ENCODE measurements around the gene EIF4E.

The EIF4E gene, protein sequence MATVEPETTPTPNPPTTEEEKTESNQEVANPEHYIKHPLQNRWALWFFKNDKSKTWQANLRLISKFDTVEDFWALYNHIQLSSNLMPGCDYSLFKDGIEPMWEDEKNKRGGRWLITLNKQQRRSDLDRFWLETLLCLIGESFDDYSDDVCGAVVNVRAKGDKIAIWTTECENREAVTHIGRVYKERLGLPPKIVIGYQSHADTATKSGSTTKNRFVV

DNA sequence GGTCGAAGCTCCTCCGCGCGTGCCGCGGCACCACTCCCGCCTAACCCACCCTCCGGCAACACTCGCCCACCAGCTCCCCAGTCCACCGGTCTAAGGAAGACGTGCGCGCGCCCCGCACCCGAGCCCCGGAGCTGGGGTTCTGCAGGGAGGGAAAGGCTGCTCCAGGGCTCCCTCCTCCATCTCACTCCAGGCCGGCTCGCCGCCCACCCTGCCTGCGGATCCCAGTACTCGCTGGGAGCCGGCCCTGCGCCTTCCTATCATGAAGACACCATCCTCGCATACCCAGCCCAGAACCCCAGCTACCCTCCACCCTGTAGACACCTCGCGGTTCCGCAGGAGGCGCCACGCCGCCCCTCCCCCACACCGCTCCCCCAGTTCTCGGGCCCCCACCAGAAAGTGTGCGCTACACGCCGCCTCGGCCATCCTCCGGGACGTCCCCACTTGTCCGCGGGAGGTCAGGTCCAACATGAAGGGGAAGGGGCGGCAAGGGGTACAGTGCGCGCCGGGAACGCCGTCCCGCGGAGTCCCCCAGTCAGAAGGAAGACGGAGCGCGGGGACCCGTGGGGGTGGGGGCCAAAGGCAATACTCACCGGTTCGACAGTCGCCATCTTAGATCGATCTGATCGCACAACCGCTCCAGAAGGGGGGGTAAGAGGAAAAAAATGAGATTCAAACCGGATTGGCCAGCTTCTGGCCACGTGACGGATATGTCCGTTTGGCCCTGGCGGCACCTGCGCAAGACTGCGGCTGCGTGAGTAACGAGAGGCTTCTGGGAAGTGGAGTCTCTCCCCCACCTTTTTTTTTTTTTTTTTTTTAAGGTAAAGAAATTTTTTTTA, at the start of gene EIF4E:
TSS of gene EIF4E (minus strand) at position 629 of the 836 bp plus-strand sequence. CDS start at position 608, 21 bp downstream.
- TF ChIP-seq, protein P1, sequence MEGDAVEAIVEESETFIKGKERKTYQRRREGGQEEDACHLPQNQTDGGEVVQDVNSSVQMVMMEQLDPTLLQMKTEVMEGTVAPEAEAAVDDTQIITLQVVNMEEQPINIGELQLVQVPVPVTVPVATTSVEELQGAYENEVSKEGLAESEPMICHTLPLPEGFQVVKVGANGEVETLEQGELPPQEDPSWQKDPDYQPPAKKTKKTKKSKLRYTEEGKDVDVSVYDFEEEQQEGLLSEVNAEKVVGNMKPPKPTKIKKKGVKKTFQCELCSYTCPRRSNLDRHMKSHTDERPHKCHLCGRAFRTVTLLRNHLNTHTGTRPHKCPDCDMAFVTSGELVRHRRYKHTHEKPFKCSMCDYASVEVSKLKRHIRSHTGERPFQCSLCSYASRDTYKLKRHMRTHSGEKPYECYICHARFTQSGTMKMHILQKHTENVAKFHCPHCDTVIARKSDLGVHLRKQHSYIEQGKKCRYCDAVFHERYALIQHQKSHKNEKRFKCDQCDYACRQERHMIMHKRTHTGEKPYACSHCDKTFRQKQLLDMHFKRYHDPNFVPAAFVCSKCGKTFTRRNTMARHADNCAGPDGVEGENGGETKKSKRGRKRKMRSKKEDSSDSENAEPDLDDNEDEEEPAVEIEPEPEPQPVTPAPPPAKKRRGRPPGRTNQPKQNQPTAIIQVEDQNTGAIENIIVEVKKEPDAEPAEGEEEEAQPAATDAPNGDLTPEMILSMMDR (IDR thresholded peaks at IDR 0.05; ENCODE audit: low read depth, low read length): no peak
- H3K4me3 ChIP-seq (ENCODE audit: low read depth, low read length): peak within 1 kb of the TSS; percentile 94

DNA sequence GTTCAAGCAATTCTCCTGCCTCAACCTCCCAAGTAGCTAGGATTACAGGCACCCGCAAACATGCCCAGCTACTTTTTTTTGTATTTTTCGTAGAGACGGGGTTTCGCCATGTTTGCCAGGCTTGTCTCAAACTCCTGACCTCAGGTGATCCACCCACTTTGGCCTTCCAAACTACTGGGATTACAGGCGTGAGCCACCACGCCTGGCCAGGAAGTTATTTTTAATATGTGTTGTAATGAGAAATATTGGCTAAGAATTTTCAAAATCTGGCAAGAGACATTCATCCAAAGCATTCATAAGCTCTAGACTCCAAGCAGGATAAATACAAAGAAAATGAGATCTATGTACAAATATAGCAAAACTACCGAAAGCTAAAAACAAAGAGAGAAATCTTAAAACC, 48.6 kb upstream of the EIF4E start:
- H3K4me3 ChIP-seq (ENCODE audit: low read depth, low read length): no peak overlapping the region
- TF ChIP-seq, protein P1 (IDR thresholded peaks at IDR 0.05; ENCODE audit: low read depth, low read length): no peak

DNA sequence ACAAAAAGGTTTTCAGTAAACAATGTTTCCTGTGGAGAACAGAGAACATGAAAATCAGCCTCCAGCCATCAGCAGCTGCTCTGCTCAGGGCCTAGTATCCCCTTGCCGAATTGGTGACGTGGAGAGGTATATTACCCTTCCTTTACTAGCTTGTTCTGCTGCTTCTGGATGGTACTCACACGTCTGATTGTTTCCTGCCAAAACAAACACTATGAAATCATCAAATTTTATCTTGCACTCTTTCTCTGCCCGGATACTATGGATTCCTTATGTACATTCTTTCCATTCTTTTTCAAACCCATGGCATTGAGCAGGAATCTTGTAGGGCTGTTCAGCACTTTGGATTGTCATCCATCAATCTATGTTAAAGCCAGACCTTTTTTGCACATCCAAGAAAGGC, 47.8 kb upstream of the EIF4E start:
- no peak overlapping the region for H3K4me3 ChIP-seq (ENCODE audit: low read depth, low read length)
- TF ChIP-seq, protein P1 (IDR thresholded peaks at IDR 0.05; ENCODE audit: low read depth, low read length): no peak

DNA sequence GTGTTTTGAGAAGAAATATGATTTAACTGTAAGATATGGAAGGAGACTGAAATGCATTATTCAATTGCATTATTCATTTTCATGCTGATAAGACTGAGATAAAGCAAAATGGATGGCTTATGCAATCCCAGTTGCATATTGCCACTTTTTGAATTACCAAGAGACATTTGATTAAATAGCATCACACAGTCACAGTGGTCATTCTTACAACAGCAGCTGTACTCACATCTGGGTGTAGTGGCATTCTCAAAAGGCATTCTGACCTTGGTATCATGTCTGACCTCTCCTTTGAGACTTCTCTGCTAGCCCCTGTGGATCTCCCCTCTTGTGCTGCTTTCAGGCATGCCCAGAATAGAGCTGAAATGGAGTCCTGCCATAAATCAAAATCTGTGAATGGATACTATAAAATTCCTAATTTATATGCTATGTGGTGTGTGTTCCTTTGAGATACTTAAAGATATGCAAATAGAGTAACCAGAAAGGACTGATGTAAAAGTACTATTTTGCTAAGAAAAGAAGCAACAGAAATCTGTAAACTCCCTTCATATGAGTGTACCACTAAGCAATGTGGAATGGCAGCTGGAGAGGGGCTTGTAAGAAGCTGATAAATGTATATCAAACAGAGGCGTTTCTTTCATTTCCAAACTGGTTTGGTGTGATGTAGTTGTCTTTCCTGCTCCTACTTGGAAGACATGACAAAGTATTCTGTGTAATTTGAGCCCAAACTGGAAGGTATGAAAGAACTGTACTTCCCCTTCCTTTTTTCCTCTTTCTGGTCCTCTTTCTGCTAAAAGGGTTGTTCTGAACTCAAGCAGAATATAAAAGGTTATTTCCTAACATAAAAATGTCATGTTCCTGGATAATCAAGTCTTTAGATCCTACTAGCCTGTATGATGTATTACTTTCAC, 41.2 kb upstream of the EIF4E start:
- H3K4me3 ChIP-seq (ENCODE audit: low read depth, low read length): no peak overlapping the region
- TF ChIP-seq, protein P1 (IDR thresholded peaks at IDR 0.05; ENCODE audit: low read depth, low read length): no peak

DNA sequence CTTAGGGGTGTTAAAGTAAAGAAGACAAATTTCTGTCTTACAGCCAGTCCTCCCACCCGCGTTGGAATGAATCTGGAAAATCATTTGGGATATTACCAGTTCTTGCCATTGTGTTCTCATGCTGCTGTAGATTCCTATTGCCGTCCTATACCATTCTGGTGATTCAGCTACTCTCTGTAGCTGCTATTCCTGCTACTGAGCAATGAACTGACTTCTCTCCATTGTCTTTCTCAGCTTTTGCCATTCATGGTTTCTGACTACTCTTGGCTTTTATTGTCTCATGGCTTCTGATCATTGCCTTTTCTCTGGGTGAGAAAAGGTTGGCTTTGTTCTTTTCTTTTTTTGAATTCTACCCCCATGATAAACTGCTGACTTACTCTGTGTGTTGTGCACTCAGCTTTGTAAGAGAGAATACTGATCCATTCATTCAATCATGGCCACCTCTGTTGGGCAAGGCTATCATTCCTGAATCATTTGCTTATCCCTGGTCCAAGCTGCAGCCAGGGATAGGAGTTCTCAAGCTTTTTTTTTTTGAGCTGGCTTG, 38.9 kb upstream of the EIF4E start:
- no peak overlapping the region for H3K4me3 ChIP-seq (ENCODE audit: low read depth, low read length)
- TF ChIP-seq, protein P1 (IDR thresholded peaks at IDR 0.05; ENCODE audit: low read depth, low read length): no peak

DNA sequence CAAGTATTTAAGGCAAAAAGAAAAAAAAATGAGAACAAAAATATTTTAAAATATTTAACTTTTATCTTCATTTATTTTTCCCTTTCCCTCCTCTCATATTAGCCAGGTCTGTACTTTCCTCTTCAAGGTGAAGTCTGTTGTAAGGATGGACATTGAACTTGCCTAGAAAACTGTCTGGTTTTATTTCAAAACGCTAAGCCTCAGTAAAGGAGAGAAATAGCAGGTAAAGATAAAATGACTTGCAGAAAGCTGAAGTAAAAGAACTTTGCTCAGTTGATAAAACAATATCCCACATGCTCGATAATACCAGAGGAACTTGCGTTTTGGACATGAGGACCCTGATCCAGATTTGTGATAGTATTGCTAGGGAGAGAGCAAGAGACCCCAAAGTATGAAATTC, 38.0 kb upstream of the EIF4E start:
- TF ChIP-seq, protein P1 (IDR thresholded peaks at IDR 0.05; ENCODE audit: low read depth, low read length): no peak
- H3K4me3 ChIP-seq (ENCODE audit: low read depth, low read length): no peak overlapping the region
